Endometrium (tissue), 2 donors: Measurements from ENCODE around the gene RGS19.

Experiments used
- FAIRE-seq: peaks from 2 replicates; lab custom pipeline; 2012; peaks lifted over from hg19 to GRCh38; lab: Jason Lieb, UNC
- donor health status: control.
- donor health status: control.

The RGS19 gene

GRCh38 chr20:64035066-64035932 is 44.0 kb downstream of the RGS19 start:
- FAIRE-seq = no peak

GRCh38 chr20:64033981-64034493 is 45.3 kb downstream of the RGS19 start:
- no peak for FAIRE-seq

- FAIRE-seq = no peak
Measured at GRCh38 chr20:64032706-64033624, 46.4 kb downstream of the RGS19 start.

GRCh38 chr20:64031822-64032314 is 47.5 kb downstream of the RGS19 start:
- FAIRE-seq = no peak

- no peak for FAIRE-seq
Measured at GRCh38 chr20:64030371-64031134, 48.8 kb downstream of the RGS19 start.

- FAIRE-seq = no peak
Measured at GRCh38 chr20:64029293-64030117, 49.8 kb downstream of the RGS19 start.

- FAIRE-seq = no peak
Measured at GRCh38 chr20:64027981-64028685, 51.2 kb downstream of the RGS19 start.

GRCh38 chr20:64025826-64026412 is 53.4 kb downstream of the RGS19 start:
- no peak for FAIRE-seq

GRCh38 chr20:64025101-64025825 is 54.1 kb downstream of the RGS19 start:
- no peak for FAIRE-seq

GRCh38 chr20:64024141-64024990 is 55.0 kb downstream of the RGS19 start:
- FAIRE-seq = no peak

- FAIRE-seq = no peak
Measured at GRCh38 chr20:64023361-64024140, 55.8 kb downstream of the RGS19 start.
